ENCODE results near the gene PSMD11.
"Not testable (repeated sequence)": the region's sequence is repeated elsewhere in the genome, so short reads cannot be mapped to it uniquely, and the experiment has no call there.

GRCh38 chr17:32524553-32524880 is 80.2 kb downstream of the PSMD11 start:
- TF ChIP-seq CTCF, POLR2A (IDR thresholded peaks at IDR 0.05): not testable (repeated sequence)

Measured in adrenal gland (tissue), 5 donors.